HCT116 (cell line): Measurements from ENCODE around the gene ETS1. TPM values are rescaled to one million over a fixed set of nuclear protein-coding genes. Genes with fewer than 3 reads are reported as not detected.

ENCODE experiments used
- ATAC-seq: fragments of 200-7000 bp; cut with Tn5 transposase; 2 replicates; pipeline ENCODE4 v1.9.1; 2020; ENCODE audit warnings: mild to moderate bottlenecking, moderate library complexity
- BruUV-seq: library from RNA; stranded (reverse); fragments of 400-500 nt; replicated peaks from 2 replicates; lab custom pipeline; 2021; lab: Mats Ljungman, UMichigan
- CTCF ChIA-PET: fragments of 300-600 bp; sonication (Branson Sonifier 250); formaldehyde crosslinking; loops from one replicate; lab custom pipeline; 2021; ENCODE audit warnings: antibody characterized with exemption; lab: Charles Lee
- POLR2A ChIA-PET: fragments of 300-600, 350-600 bp; sonication (Branson Sonifier 250); formaldehyde crosslinking; loops from one replicate; lab custom pipeline; 2021; ENCODE audit warnings: antibody characterized with exemption; lab: Charles Lee
- RAD21 ChIA-PET, 2 experiments: fragments of 300-600 bp; sonication (Branson Sonifier 250); formaldehyde crosslinking; loops; one replicate each; lab custom pipeline; 2023; ENCODE audit warnings: low total read pairs in 2 of 2; ENCODE audit not compliant: uncharacterized antibody in 2 of 2, unreplicated experiment in 2 of 2, low non-redundant PET in 1 of 2; lab: Charles Lee
- DNase-seq: peaks from one replicate; pipeline ENCODE4 v3.0.0-alpha.2; 2010; ENCODE audit warnings: low read depth, low spot score
- H2AFZ ChIP-seq: fragments of 200-600 bp; shearing (Covaris generic), sonication (generic); 2 replicates; pipeline ENCODE4 v1.6.1; 2017; ENCODE audit warnings: low read depth, mixed run types, mixed read lengths, antibody characterized with exemption, low read length; ENCODE audit not compliant: poor library complexity, severe bottlenecking
- H3K27ac ChIP-seq: 2 replicates; pipeline ENCODE4 v1.5.1; 2012; ENCODE audit warnings: low read depth, low read length
- H3K27me3 ChIP-seq: fragments of 200-600 bp; sonication (generic); 2 replicates; pipeline ENCODE4 v1.6.1; 2016; ENCODE audit warnings: mixed run types, low read length, mixed read lengths; ENCODE audit not compliant: insufficient read depth
- H3K36me3 ChIP-seq, 2 experiments: fragments of 200-500 bp in 1 of 2; fragments of 200-600 bp in 1 of 2; sonication (Bioruptor generic) in 1 of 2; sonication (generic) in 1 of 2; 2 replicates each; pipeline versions ENCODE4 v1.5.1 to v1.6.1; 2014 to 2016; ENCODE audit warnings: low read length in 2 of 2, inconsistent platforms in 1 of 2, mixed read lengths in 1 of 2, mixed run types in 1 of 2; ENCODE audit not compliant: insufficient read depth in 2 of 2, control insufficient read depth in 1 of 2
- H3K4me1 ChIP-seq, 2 experiments: fragments of 200-600 bp in 1 of 2; sonication (generic) in 1 of 2; 2 replicates each; pipeline versions ENCODE4 v1.5.1 to v1.6.1; 2012 to 2017; ENCODE audit warnings: low read length in 2 of 2, inconsistent platforms in 1 of 2, mild to moderate bottlenecking in 1 of 2, mixed read lengths in 1 of 2, mixed run types in 1 of 2, moderate library complexity in 1 of 2; ENCODE audit not compliant: insufficient read depth in 2 of 2, control insufficient read depth in 1 of 2
- H3K4me2 ChIP-seq: fragments of 200-600 bp; sonication (generic); 2 replicates; pipeline ENCODE4 v1.6.1; 2017; ENCODE audit warnings: mixed run types, low read length, mixed read lengths
- H3K4me3 ChIP-seq, 2 experiments: fragments of 200-600 bp in 1 of 2; sonication (generic) in 1 of 2; replicated peaks in 1 of 2; 2 replicates each; pipeline ENCODE4 v1.5.1; 2011 to 2016; ENCODE audit warnings: low read length in 2 of 2, control low read depth in 1 of 2, low read depth in 1 of 2, mild to moderate bottlenecking in 1 of 2, mixed read lengths in 1 of 2, mixed run types in 1 of 2
- H3K79me2 ChIP-seq: fragments of 200-600 bp; sonication (generic); 2 replicates; pipeline ENCODE4 v1.6.1; 2017; ENCODE audit warnings: mild to moderate bottlenecking, mixed run types, low read length, moderate library complexity, mixed read lengths; ENCODE audit not compliant: insufficient read depth
- H3K9ac ChIP-seq: fragments of 200-600 bp; sonication (generic); 2 replicates; pipeline ENCODE4 v1.6.1; 2016; ENCODE audit warnings: low read length, mixed read lengths
- H3K9me2 ChIP-seq: fragments of 200-600 bp; sonication (generic), shearing (Covaris generic); 2 replicates; pipeline ENCODE4 v1.6.1; 2017; ENCODE audit warnings: mixed run types, mild to moderate bottlenecking, moderate library complexity; ENCODE audit not compliant: insufficient read depth
- H3K9me3 ChIP-seq, 2 experiments: fragments of 200-500 bp in 1 of 2; fragments of 200-600 bp in 1 of 2; sonication (Bioruptor generic) in 1 of 2; sonication (generic) in 1 of 2; 2 replicates each; pipeline ENCODE4 v1.6.1; 2014 to 2017; ENCODE audit warnings: low read length in 2 of 2, mixed read lengths in 2 of 2, inconsistent platforms in 1 of 2, low read depth in 1 of 2, mild to moderate bottlenecking in 1 of 2, mixed run types in 1 of 2, moderate library complexity in 1 of 2; ENCODE audit not compliant: control insufficient read depth in 1 of 2, insufficient read depth in 1 of 2
- H4K20me1 ChIP-seq: fragments of 200-600 bp; sonication (generic), shearing (Covaris generic); 2 replicates; pipeline ENCODE4 v1.6.1; 2017; ENCODE audit warnings: mixed run types, mild to moderate bottlenecking, moderate library complexity; ENCODE audit not compliant: insufficient read depth
- CTCF ChIP-seq, 3 experiments: fragments of 200-600 bp in 1 of 3; sonication (generic) in 1 of 3; IDR thresholded peaks in 2 of 3; conservative IDR thresholded peaks in 1 of 3; 2 replicates each; pipeline ENCODE4 v1.5.1; 2012 to 2017; ENCODE audit warnings: low read depth in 2 of 3, low read length in 2 of 3, antibody characterized with exemption in 1 of 3, borderline replicate concordance in 1 of 3, control low read depth in 1 of 3, mild to moderate bottlenecking in 1 of 3, mixed read lengths in 1 of 3, mixed run types in 1 of 3, moderate library complexity in 1 of 3; ENCODE audit not compliant: insufficient read depth in 1 of 3
- EGR1 ChIP-seq: IDR thresholded peaks from 2 replicates; pipeline ENCODE4 v1.6.1; 2012; ENCODE audit warnings: low read depth
- ELF1 ChIP-seq: IDR thresholded peaks from 2 replicates; pipeline ENCODE4 v1.6.1; 2012; ENCODE audit warnings: low read depth, borderline replicate concordance
- EZH2phosphoT487 ChIP-seq: fragments of 200-600 bp; IDR thresholded peaks from 2 replicates; pipeline ENCODE4 v1.6.1; 2018; ENCODE audit warnings: antibody characterized with exemption, borderline replicate concordance
- MAX ChIP-seq: IDR thresholded peaks from 2 replicates; pipeline ENCODE4 v1.6.1; 2012
- SIN3A ChIP-seq: IDR thresholded peaks from 2 replicates; pipeline ENCODE4 v1.6.1; 2012; ENCODE audit warnings: low read depth
- SRF ChIP-seq: IDR thresholded peaks from 2 replicates; pipeline ENCODE4 v1.6.1; 2012; ENCODE audit warnings: low read depth
- TCF7L2 ChIP-seq: IDR thresholded peaks from 2 replicates; pipeline ENCODE4 v1.7.0; 2011; ENCODE audit warnings: borderline replicate concordance, inconsistent platforms; ENCODE audit not compliant: insufficient read depth, insufficient read length; ENCODE audit errors: extremely low read depth
- YY1 ChIP-seq: IDR thresholded peaks from 2 replicates; pipeline ENCODE4 v1.6.1; 2011; ENCODE audit warnings: low read length, low read depth, moderate library complexity, mild to moderate bottlenecking; ENCODE audit not compliant: insufficient replicate concordance; ENCODE audit errors: extremely low read depth
- ZNF274 ChIP-seq: fragments of 200-500 bp; sonication (Bioruptor generic); IDR thresholded peaks from 2 replicates; pipeline ENCODE4 v1.6.1; 2014; ENCODE audit warnings: mild to moderate bottlenecking, low read depth, low read length, inconsistent platforms
- intact Hi-C: fragments of 100-400 bp; cut with micrococcal nuclease; formaldehyde crosslinking; loops from 2 replicates; pipeline ENCODE4 v1.10.0; 2022
- total RNA-seq: library from RNA; stranded (reverse); gene quantifications from one replicate; pipeline ENCODE4 v1.2.1, GENCODE V29; 2021; ENCODE audit not compliant: unreplicated experiment

ETS1 gene
- total RNA-seq, 1 experiment from 2014 or later, result 9.2 TPM

- intact Hi-C loops, result no loop called here
- no peak overlapping the region for H3K4me3 ChIP-seq
- DNase-seq (no peak), ATAC-seq (no peak)
- H3K9me2 ChIP-seq, result peaks cover 3% of the 10 kb centered on the region; the same call in 1 of the 2 replicates
- H3K4me2 ChIP-seq, result no peak overlapping the region
- CTCF ChIA-PET, result no interaction called here
- no peaks in the 10 kb centered on the region for H3K36me3 ChIP-seq
- H3K9me3 ChIP-seq, result no peaks in the 10 kb centered on the region
- H2AFZ ChIP-seq, result no peak overlapping the region
- H3K79me2 ChIP-seq, result no peaks in the 10 kb centered on the region
- RAD21 ChIA-PET, result interaction anchor here in 1 of 2 experiments (0.6 kb wide), 1 partner anchor 220 kb away, joined by 3 read pairs; no protein-coding TSS in a partner anchor
- no peak overlapping the region for H3K27ac ChIP-seq
- BruUV-seq, result no TSS peak
- no peaks in the 10 kb centered on the region for H4K20me1 ChIP-seq
- H3K4me1 ChIP-seq, result no peaks in the 10 kb centered on the region
- H3K9ac ChIP-seq, result no peak overlapping the region
- POLR2A ChIA-PET, result no interaction called here
- H3K27me3 ChIP-seq, result peaks cover 20% of the 10 kb centered on the region
- no peak for TF ChIP-seq YY1
- TF ChIP-seq MAX, result no peak
- no peak for TF ChIP-seq EGR1
- TF ChIP-seq ZNF274, result no peak
Measured at GRCh38 chr11:128565881-128566280, 21.5 kb downstream of the ETS1 start.

GRCh38 chr11:128564642-128565245 lies 22.6 kb downstream of the ETS1 start:
- Histone ChIP-seq H3K27me3 (peaks cover 20% of the 10 kb centered on the region), H3K9ac (no peak overlapping the region), H3K4me2 (no peak overlapping the region), H3K4me3 (no peak overlapping the region), H2AFZ (no peak overlapping the region), H4K20me1 (no peaks in the 10 kb centered on the region), H3K9me3 (no peaks in the 10 kb centered on the region), H3K9me2 (peaks cover 3% of the 10 kb centered on the region; the same call in 1 of the 2 replicates), H3K4me1 (no peaks in the 10 kb centered on the region), H3K79me2 (no peaks in the 10 kb centered on the region), H3K36me3 (no peaks in the 10 kb centered on the region), H3K27ac (no peak overlapping the region)
- CTCF ChIA-PET, result no interaction called here
- TF ChIP-seq ZNF274 (no peak), YY1 (no peak), EZH2phosphoT487 (no peak), SIN3A (no peak), SRF (no peak), TCF7L2 (no peak), CTCF (IDR thresholded peaks at IDR 0.05 in 2 of 3, conservative IDR thresholded peaks at IDR 0.05 in 1 of 3; ENCODE audit: borderline replicate concordance in 1 of 3, insufficient read depth in 1 of 3, low read depth in 2 of 3, low read length in 2 of 3) (no peak), ELF1 (no peak), EGR1 (no peak)
- DNase-seq (no peak), ATAC-seq (no peak)
- POLR2A ChIA-PET, result no interaction called here
- RAD21 ChIA-PET, result no interaction called here
- BruUV-seq, result no TSS peak
- intact Hi-C loops, result no loop called here
